ENCODE results near the gene C6orf132.

C6orf132 gene

GRCh38 chr6:42133926-42134325 lies 8.5 kb downstream of the C6orf132 start:
- no peaks in the 10 kb centered on the region for H3K36me3 ChIP-seq (ENCODE audit: control insufficient read depth in 2 of 2, insufficient read depth in 2 of 2, low read length in 2 of 2)
- no peaks in the 10 kb centered on the region for H3K4me1 ChIP-seq (ENCODE audit: control insufficient read depth, insufficient read depth, low read length)
- H3K9me3 ChIP-seq (ENCODE audit: control insufficient read depth in 2 of 2, low read length in 2 of 2): no peaks in the 10 kb centered on the region
- H3K27me3 ChIP-seq (ENCODE audit: control insufficient read depth in 1 of 2, insufficient read depth in 2 of 2, low read length in 2 of 2): no peaks in the 10 kb centered on the region
- H3K27ac ChIP-seq (ENCODE audit: low read length): no peak overlapping the region
- no peak overlapping the region for H3K9ac ChIP-seq (ENCODE audit: low read length in 2 of 2)
- H3K4me3 ChIP-seq (ENCODE audit: low read length in 2 of 2): no peak overlapping the region

- no peaks in the 10 kb centered on the region for H3K4me1 ChIP-seq (ENCODE audit: control insufficient read depth, insufficient read depth, low read length)
- H3K36me3 ChIP-seq (ENCODE audit: control insufficient read depth in 2 of 2, insufficient read depth in 2 of 2, low read length in 2 of 2): no peaks in the 10 kb centered on the region
- no peak overlapping the region for H3K4me3 ChIP-seq (ENCODE audit: low read length in 2 of 2)
- no peak overlapping the region for H3K27ac ChIP-seq (ENCODE audit: low read length)
- no peak overlapping the region for H3K9ac ChIP-seq (ENCODE audit: low read length in 2 of 2)
- no peaks in the 10 kb centered on the region for H3K27me3 ChIP-seq (ENCODE audit: control insufficient read depth in 1 of 2, insufficient read depth in 2 of 2, low read length in 2 of 2)
- no peaks in the 10 kb centered on the region for H3K9me3 ChIP-seq (ENCODE audit: control insufficient read depth in 2 of 2, low read length in 2 of 2)
These were observed 10.9 kb downstream of the C6orf132 start for GRCh38 chr6:42131531-42131930.

GRCh38 chr6:42129360-42129676 lies 13.1 kb downstream of the C6orf132 start:
- H3K9ac ChIP-seq (ENCODE audit: low read length in 2 of 2): no peak overlapping the region

GRCh38 chr6:42128460-42129359 lies 13.7 kb downstream of the C6orf132 start:
- H3K27me3 ChIP-seq (ENCODE audit: control insufficient read depth in 1 of 2, insufficient read depth in 2 of 2, low read length in 2 of 2): no peaks in the 10 kb centered on the region
- no peak overlapping the region for H3K27ac ChIP-seq (ENCODE audit: low read length)
- H3K4me3 ChIP-seq (ENCODE audit: low read length in 2 of 2): no peak overlapping the region
- H3K4me1 ChIP-seq (ENCODE audit: control insufficient read depth, insufficient read depth, low read length): no peaks in the 10 kb centered on the region
- no peak overlapping the region for H3K9ac ChIP-seq (ENCODE audit: low read length in 2 of 2)
- no peaks in the 10 kb centered on the region for H3K9me3 ChIP-seq (ENCODE audit: control insufficient read depth in 2 of 2, low read length in 2 of 2)
- H3K36me3 ChIP-seq (ENCODE audit: control insufficient read depth in 2 of 2, insufficient read depth in 2 of 2, low read length in 2 of 2): no peaks in the 10 kb centered on the region

More at GRCh38 chr6:42129360-42129676, 13.1 kb downstream of the C6orf132 start:
- no peaks in the 10 kb centered on the region for H3K36me3 ChIP-seq (ENCODE audit: control insufficient read depth in 2 of 2, insufficient read depth in 2 of 2, low read length in 2 of 2)
- H3K4me1 ChIP-seq (ENCODE audit: control insufficient read depth, insufficient read depth, low read length): no peaks in the 10 kb centered on the region
- H3K27ac ChIP-seq (ENCODE audit: low read length): no peak overlapping the region
- H3K4me3 ChIP-seq (ENCODE audit: low read length in 2 of 2): no peak overlapping the region
- no peaks in the 10 kb centered on the region for H3K9me3 ChIP-seq (ENCODE audit: control insufficient read depth in 2 of 2, low read length in 2 of 2)
- H3K27me3 ChIP-seq (ENCODE audit: control insufficient read depth in 1 of 2, insufficient read depth in 2 of 2, low read length in 2 of 2): no peaks in the 10 kb centered on the region

GRCh38 chr6:42125663-42126062 lies 16.8 kb downstream of the C6orf132 start:
- Histone ChIP-seq H3K27ac (ENCODE audit: low read length) (no peak overlapping the region), H3K9ac (ENCODE audit: low read length in 2 of 2) (no peak overlapping the region), H3K4me3 (ENCODE audit: low read length in 2 of 2) (no peak overlapping the region), H3K36me3 (ENCODE audit: control insufficient read depth in 2 of 2, insufficient read depth in 2 of 2, low read length in 2 of 2) (no peaks in the 10 kb centered on the region), H3K27me3 (ENCODE audit: control insufficient read depth in 1 of 2, insufficient read depth in 2 of 2, low read length in 2 of 2) (no peaks in the 10 kb centered on the region), H3K9me3 (ENCODE audit: control insufficient read depth in 2 of 2, low read length in 2 of 2) (no peaks in the 10 kb centered on the region), H3K4me1 (ENCODE audit: control insufficient read depth, insufficient read depth, low read length) (no peaks in the 10 kb centered on the region)

GRCh38 chr6:42125231-42125630 lies 17.2 kb downstream of the C6orf132 start:
- Histone ChIP-seq H3K36me3 (ENCODE audit: control insufficient read depth in 2 of 2, insufficient read depth in 2 of 2, low read length in 2 of 2) (no peaks in the 10 kb centered on the region), H3K9me3 (ENCODE audit: control insufficient read depth in 2 of 2, low read length in 2 of 2) (no peaks in the 10 kb centered on the region), H3K9ac (ENCODE audit: low read length in 2 of 2) (no peak overlapping the region), H3K4me1 (ENCODE audit: control insufficient read depth, insufficient read depth, low read length) (no peaks in the 10 kb centered on the region), H3K27me3 (ENCODE audit: control insufficient read depth in 1 of 2, insufficient read depth in 2 of 2, low read length in 2 of 2) (no peaks in the 10 kb centered on the region), H3K4me3 (ENCODE audit: low read length in 2 of 2) (no peak overlapping the region), H3K27ac (ENCODE audit: low read length) (no peak overlapping the region)

GRCh38 chr6:42124223-42124836 lies 18.1 kb downstream of the C6orf132 start:
- H3K4me1 ChIP-seq (ENCODE audit: control insufficient read depth, insufficient read depth, low read length): no peaks in the 10 kb centered on the region
- no peak overlapping the region for H3K9ac ChIP-seq (ENCODE audit: low read length in 2 of 2)
- H3K9me3 ChIP-seq (ENCODE audit: control insufficient read depth in 2 of 2, low read length in 2 of 2): no peaks in the 10 kb centered on the region
- no peaks in the 10 kb centered on the region for H3K27me3 ChIP-seq (ENCODE audit: control insufficient read depth in 1 of 2, insufficient read depth in 2 of 2, low read length in 2 of 2)
- H3K4me3 ChIP-seq (ENCODE audit: low read length in 2 of 2): no peak overlapping the region
- H3K27ac ChIP-seq (ENCODE audit: low read length): no peak overlapping the region
- H3K36me3 ChIP-seq (ENCODE audit: control insufficient read depth in 2 of 2, insufficient read depth in 2 of 2, low read length in 2 of 2): no peaks in the 10 kb centered on the region

- no peaks in the 10 kb centered on the region for H3K9me3 ChIP-seq (ENCODE audit: control insufficient read depth in 2 of 2, low read length in 2 of 2)
- no peaks in the 10 kb centered on the region for H3K36me3 ChIP-seq (ENCODE audit: control insufficient read depth in 2 of 2, insufficient read depth in 2 of 2, low read length in 2 of 2)
- H3K4me3 ChIP-seq (ENCODE audit: low read length in 2 of 2): no peak overlapping the region
- no peak overlapping the region for H3K27ac ChIP-seq (ENCODE audit: low read length)
- peaks cover 1% of the 10 kb centered on the region for H3K4me1 ChIP-seq (ENCODE audit: control insufficient read depth, insufficient read depth, low read length)
- no peak overlapping the region for H3K9ac ChIP-seq (ENCODE audit: low read length in 2 of 2)
- no peaks in the 10 kb centered on the region for H3K27me3 ChIP-seq (ENCODE audit: control insufficient read depth in 1 of 2, insufficient read depth in 2 of 2, low read length in 2 of 2)
These were observed 18.9 kb downstream of the C6orf132 start for GRCh38 chr6:42123379-42124103.

GRCh38 chr6:42120895-42121865 lies 21.2 kb downstream of the C6orf132 start:
- H3K27me3 ChIP-seq (ENCODE audit: control insufficient read depth in 1 of 2, insufficient read depth in 2 of 2, low read length in 2 of 2): no peaks in the 10 kb centered on the region
- no peaks in the 10 kb centered on the region for H3K36me3 ChIP-seq (ENCODE audit: control insufficient read depth in 2 of 2, insufficient read depth in 2 of 2, low read length in 2 of 2)
- H3K9ac ChIP-seq (ENCODE audit: low read length in 2 of 2): no peak overlapping the region
- no peak overlapping the region for H3K4me3 ChIP-seq (ENCODE audit: low read length in 2 of 2)
- no peaks in the 10 kb centered on the region for H3K9me3 ChIP-seq (ENCODE audit: control insufficient read depth in 2 of 2, low read length in 2 of 2)
- peaks cover 5% of the 10 kb centered on the region for H3K4me1 ChIP-seq (ENCODE audit: control insufficient read depth, insufficient read depth, low read length)
- no peak overlapping the region for H3K27ac ChIP-seq (ENCODE audit: low read length)
